Measurements from ENCODE around the gene SLC8A1.

Gene SLC8A1

GRCh38 chr2:40419364-40419762, 32.5 kb downstream of the SLC8A1 start:
- Mint-ChIP-seq H3K36me3 (ENCODE audit: low read depth) (no peaks in the 10 kb centered on the region), H3K4me3 (no peak overlapping the region), H3K27me3 (peaks cover 4% of the 10 kb centered on the region), H3K9me3 (no peaks in the 10 kb centered on the region), H3K27ac (no peak overlapping the region), H3K4me1 (ENCODE audit: low read depth) (no peaks in the 10 kb centered on the region)

- no peaks in the 10 kb centered on the region for H3K36me3 Mint-ChIP-seq (ENCODE audit: low read depth)
- H3K4me1 Mint-ChIP-seq (ENCODE audit: low read depth) = no peaks in the 10 kb centered on the region
- H3K27me3 Mint-ChIP-seq = peaks cover 4% of the 10 kb centered on the region
- H3K9me3 Mint-ChIP-seq = no peaks in the 10 kb centered on the region
- no peak overlapping the region for H3K27ac Mint-ChIP-seq
- H3K4me3 Mint-ChIP-seq = no peak overlapping the region
These were observed 33.1 kb downstream of the SLC8A1 start for GRCh38 chr2:40418614-40419363.

- no peaks in the 10 kb centered on the region for H3K4me1 Mint-ChIP-seq (ENCODE audit: low read depth)
- no peak overlapping the region for H3K4me3 Mint-ChIP-seq
- no peaks in the 10 kb centered on the region for H3K9me3 Mint-ChIP-seq
- H3K36me3 Mint-ChIP-seq (ENCODE audit: low read depth) = no peaks in the 10 kb centered on the region
- peaks cover 4% of the 10 kb centered on the region for H3K27me3 Mint-ChIP-seq
- H3K27ac Mint-ChIP-seq = no peak overlapping the region
These were observed 35.4 kb downstream of the SLC8A1 start for GRCh38 chr2:40416486-40416885.

GRCh38 chr2:40415391-40415790, 36.5 kb downstream of the SLC8A1 start:
- no peaks in the 10 kb centered on the region for H3K9me3 Mint-ChIP-seq

GRCh38 chr2:40412456-40412855, 39.4 kb downstream of the SLC8A1 start:
- H3K9me3 Mint-ChIP-seq = no peaks in the 10 kb centered on the region
- H3K27ac Mint-ChIP-seq = no peak overlapping the region
- no peaks in the 10 kb centered on the region for H3K36me3 Mint-ChIP-seq (ENCODE audit: low read depth)
- H3K27me3 Mint-ChIP-seq = no peaks in the 10 kb centered on the region
- H3K4me1 Mint-ChIP-seq (ENCODE audit: low read depth) = no peaks in the 10 kb centered on the region
- no peak overlapping the region for H3K4me3 Mint-ChIP-seq

More at GRCh38 chr2:40415391-40415790, 36.5 kb downstream of the SLC8A1 start:
- Mint-ChIP-seq H3K4me1 (ENCODE audit: low read depth) (no peaks in the 10 kb centered on the region), H3K4me3 (no peak overlapping the region), H3K27ac (no peak overlapping the region), H3K27me3 (no peaks in the 10 kb centered on the region), H3K36me3 (ENCODE audit: low read depth) (no peaks in the 10 kb centered on the region)

- H3K9me3 Mint-ChIP-seq = no peaks in the 10 kb centered on the region
- H3K4me1 Mint-ChIP-seq (ENCODE audit: low read depth) = no peaks in the 10 kb centered on the region
- no peak overlapping the region for H3K4me3 Mint-ChIP-seq
- H3K36me3 Mint-ChIP-seq (ENCODE audit: low read depth) = no peaks in the 10 kb centered on the region
- no peak overlapping the region for H3K27ac Mint-ChIP-seq
- H3K27me3 Mint-ChIP-seq = peaks cover 2% of the 10 kb centered on the region
These were observed 41.2 kb downstream of the SLC8A1 start for GRCh38 chr2:40410695-40411094.

GRCh38 chr2:40409734-40410133, 42.2 kb downstream of the SLC8A1 start:
- H3K4me3 Mint-ChIP-seq = no peak overlapping the region
- H3K4me1 Mint-ChIP-seq (ENCODE audit: low read depth) = no peaks in the 10 kb centered on the region
- peaks cover 4% of the 10 kb centered on the region for H3K27me3 Mint-ChIP-seq
- H3K36me3 Mint-ChIP-seq (ENCODE audit: low read depth) = no peaks in the 10 kb centered on the region
- no peaks in the 10 kb centered on the region for H3K9me3 Mint-ChIP-seq
- no peak overlapping the region for H3K27ac Mint-ChIP-seq

- Mint-ChIP-seq H3K27ac (no peak overlapping the region), H3K4me3 (no peak overlapping the region), H3K27me3 (peaks cover 4% of the 10 kb centered on the region), H3K4me1 (ENCODE audit: low read depth) (no peaks in the 10 kb centered on the region), H3K9me3 (no peaks in the 10 kb centered on the region), H3K36me3 (ENCODE audit: low read depth) (no peaks in the 10 kb centered on the region)
These were observed 45.2 kb downstream of the SLC8A1 start for GRCh38 chr2:40406485-40407289.

- H3K36me3 Mint-ChIP-seq (ENCODE audit: low read depth) = no peaks in the 10 kb centered on the region
- no peak overlapping the region for H3K27ac Mint-ChIP-seq
- no peaks in the 10 kb centered on the region for H3K9me3 Mint-ChIP-seq
- no peak overlapping the region for H3K4me3 Mint-ChIP-seq
- peaks cover 4% of the 10 kb centered on the region for H3K27me3 Mint-ChIP-seq
- no peaks in the 10 kb centered on the region for H3K4me1 Mint-ChIP-seq (ENCODE audit: low read depth)
These were observed 46.4 kb downstream of the SLC8A1 start for GRCh38 chr2:40405465-40405864.

- Mint-ChIP-seq H3K27ac (no peak overlapping the region), H3K4me3 (no peak overlapping the region), H3K36me3 (ENCODE audit: low read depth) (no peaks in the 10 kb centered on the region), H3K4me1 (ENCODE audit: low read depth) (no peaks in the 10 kb centered on the region), H3K27me3 (peaks cover 4% of the 10 kb centered on the region), H3K9me3 (no peaks in the 10 kb centered on the region)
These were observed 47.4 kb downstream of the SLC8A1 start for GRCh38 chr2:40404517-40404916.

- Mint-ChIP-seq H3K4me3 (no peak overlapping the region), H3K27me3 (peaks cover 4% of the 10 kb centered on the region), H3K36me3 (ENCODE audit: low read depth) (no peaks in the 10 kb centered on the region), H3K27ac (no peak overlapping the region), H3K9me3 (peaks cover 4% of the 10 kb centered on the region), H3K4me1 (ENCODE audit: low read depth) (no peaks in the 10 kb centered on the region)
These were observed 48.6 kb downstream of the SLC8A1 start for GRCh38 chr2:40403233-40403836.

- no peaks in the 10 kb centered on the region for H3K36me3 Mint-ChIP-seq (ENCODE audit: low read depth)
- peaks cover 4% of the 10 kb centered on the region for H3K9me3 Mint-ChIP-seq
- no peak overlapping the region for H3K27ac Mint-ChIP-seq
- no peak overlapping the region for H3K4me3 Mint-ChIP-seq
- no peaks in the 10 kb centered on the region for H3K4me1 Mint-ChIP-seq (ENCODE audit: low read depth)
- peaks cover 4% of the 10 kb centered on the region for H3K27me3 Mint-ChIP-seq
These were observed 50.0 kb downstream of the SLC8A1 start for GRCh38 chr2:40401896-40402295.

GRCh38 chr2:40400336-40400953, 51.4 kb downstream of the SLC8A1 start:
- no peak overlapping the region for H3K27ac Mint-ChIP-seq
- H3K4me1 Mint-ChIP-seq (ENCODE audit: low read depth) = no peaks in the 10 kb centered on the region
- H3K9me3 Mint-ChIP-seq = peaks cover 4% of the 10 kb centered on the region
- H3K4me3 Mint-ChIP-seq = no peak overlapping the region
- H3K27me3 Mint-ChIP-seq = no peaks in the 10 kb centered on the region
- no peaks in the 10 kb centered on the region for H3K36me3 Mint-ChIP-seq (ENCODE audit: low read depth)

GRCh38 chr2:40397765-40398164, 54.1 kb downstream of the SLC8A1 start:
- Mint-ChIP-seq H3K4me1 (ENCODE audit: low read depth) (no peaks in the 10 kb centered on the region), H3K27ac (no peak overlapping the region), H3K36me3 (ENCODE audit: low read depth) (no peaks in the 10 kb centered on the region), H3K4me3 (no peak overlapping the region), H3K27me3 (no peaks in the 10 kb centered on the region), H3K9me3 (peaks cover 4% of the 10 kb centered on the region)

GRCh38 chr2:40396124-40396523, 55.8 kb downstream of the SLC8A1 start:
- Mint-ChIP-seq H3K36me3 (ENCODE audit: low read depth) (no peaks in the 10 kb centered on the region), H3K27me3 (no peaks in the 10 kb centered on the region), H3K4me3 (no peak overlapping the region), H3K4me1 (ENCODE audit: low read depth) (no peaks in the 10 kb centered on the region), H3K27ac (no peak overlapping the region), H3K9me3 (peaks cover 4% of the 10 kb centered on the region)

Data from stimulated activated naive CD8-positive, alpha-beta T cell treated with anti-CD3 and anti-CD28 coated beads, Interleukin-15, Interleukin-2, amounts not matched to agents 100 ng/mL and 50 ng/mL, for 24 hours (primary cell).